ENCODE measurements around the gene CDH16.

The CDH16 gene

DNA sequence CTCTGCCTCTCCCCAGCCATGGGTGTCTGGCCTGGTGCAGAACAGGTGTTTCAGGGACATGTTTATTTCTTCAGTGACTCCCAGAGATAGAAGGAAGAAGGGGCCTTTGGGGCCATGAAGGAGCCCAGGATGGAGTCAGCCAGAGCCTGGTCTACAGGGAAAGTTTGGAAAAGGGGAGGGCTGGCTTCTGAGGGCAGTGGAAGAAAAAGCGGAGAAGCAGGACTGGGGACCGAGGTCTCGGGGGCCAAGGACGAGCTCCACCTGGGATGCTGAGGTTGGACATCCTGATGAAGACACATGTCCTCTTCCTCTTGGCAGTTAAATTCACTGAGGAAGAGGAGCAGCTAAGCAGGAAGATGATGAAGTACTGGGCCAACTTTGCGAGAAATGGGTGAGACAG is 24.3 kb upstream of the CDH16 start:
- no peak for TF ChIP-seq ZFP37 (tag by site-specific recombination; IDR thresholded peaks at IDR 0.05)
- TF ChIP-seq MEIS1 (CRISPR knock-in tag; IDR thresholded peaks at IDR 0.05; ENCODE audit: borderline replicate concordance): no peak
- TF ChIP-seq ZNF510 (tag by site-specific recombination; IDR thresholded peaks at IDR 0.05; ENCODE audit: insufficient replicate concordance): no peak
- no peak for TF ChIP-seq ZNF132 (tag by site-specific recombination; IDR thresholded peaks at IDR 0.05; ENCODE audit: borderline replicate concordance)
- TF ChIP-seq ZSCAN16 (tag by site-specific recombination; IDR thresholded peaks at IDR 0.05): no peak
- no peak for TF ChIP-seq KLF8 (tag by site-specific recombination; IDR thresholded peaks at IDR 0.05)
- no peak for TF ChIP-seq ZNF138 (tag by site-specific recombination; IDR thresholded peaks at IDR 0.05; ENCODE audit: borderline replicate concordance)
- no peak for TF ChIP-seq ZNF596 (tag by site-specific recombination; IDR thresholded peaks at IDR 0.05)
- no peak for TF ChIP-seq MYNN (tag by site-specific recombination; IDR thresholded peaks at IDR 0.05; ENCODE audit: borderline replicate concordance)
- TF ChIP-seq ZNF549 (tag by site-specific recombination; IDR thresholded peaks at IDR 0.05): no peak
- no peak overlapping the region for H3K4me3 ChIP-seq (ENCODE audit: low read depth, low read length)
- H3K4me1 ChIP-seq (ENCODE audit: control insufficient read depth, insufficient read depth, low read length): no peaks in the 10 kb centered on the region
- CTCF ChIA-PET: interaction anchor here (0.7 to 1.4 kb wide), 6 partner anchors 11 to 242 kb away, joined by 3 to 5 read pairs (median 4); no protein-coding TSS in a partner anchor
- H3K9me3 ChIP-seq (ENCODE audit: control insufficient read depth, insufficient read depth, low read depth, low read length): no peaks in the 10 kb centered on the region
- peaks cover 0 to 60% of the 10 kb centered on the region in 2 experiments; a peak in 1 of 3 replicates for H3K36me3 ChIP-seq (ENCODE audit: control insufficient read depth in 2 of 2, insufficient read depth in 1 of 2, low read length in 2 of 2)
- H3K27ac ChIP-seq (ENCODE audit: extremely low read depth, low read depth, low read length): no peak overlapping the region
- POLR2A ChIA-PET: interaction anchor here (0.8 to 2.0 kb wide), 2 partner anchors 43 to 45 kb away, joined by 3 to 8 read pairs; no protein-coding TSS in a partner anchor

DNA sequence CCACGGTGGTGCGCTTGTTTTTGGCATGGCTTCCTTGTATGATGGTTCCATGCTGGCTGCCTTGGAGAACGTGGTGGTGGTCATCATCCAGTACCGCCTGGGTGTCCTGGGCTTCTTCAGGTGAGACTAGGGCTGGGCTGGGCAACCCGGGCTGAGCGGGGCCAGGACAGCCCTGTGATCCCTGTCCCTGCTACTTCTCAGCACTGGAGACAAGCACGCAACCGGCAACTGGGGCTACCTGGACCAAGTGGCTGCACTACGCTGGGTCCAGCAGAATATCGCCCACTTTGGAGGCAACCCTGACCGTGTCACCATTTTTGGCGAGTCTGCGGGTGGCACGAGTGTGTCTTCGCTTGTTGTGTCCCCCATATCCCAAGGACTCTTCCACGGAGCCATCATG is 21.6 kb upstream of the CDH16 start:
- H3K4me1 ChIP-seq (ENCODE audit: control insufficient read depth, insufficient read depth, low read length): peaks cover under 1% of the 10 kb centered on the region; the same call in 1 of the 2 replicates
- H3K27ac ChIP-seq (ENCODE audit: extremely low read depth, low read depth, low read length): no peak overlapping the region
- H3K4me3 ChIP-seq (ENCODE audit: low read depth, low read length): no peak overlapping the region
- CTCF ChIA-PET: no interaction called here
- POLR2A ChIA-PET: no interaction called here
- no peak for TF ChIP-seq SCRT1 (tag by site-specific recombination; IDR thresholded peaks at IDR 0.05; ENCODE audit: borderline replicate concordance)
- TF ChIP-seq ZNF610 (tag by site-specific recombination; IDR thresholded peaks at IDR 0.05; ENCODE audit: borderline replicate concordance): no peak
- TF ChIP-seq SETDB1 (IDR thresholded peaks at IDR 0.05; ENCODE audit: insufficient read length, low read length): no peak
- TF ChIP-seq IKZF3 (tag by site-specific recombination; IDR thresholded peaks at IDR 0.05): no peak
- H3K36me3 ChIP-seq (ENCODE audit: control insufficient read depth in 2 of 2, insufficient read depth in 1 of 2, low read length in 2 of 2): peaks cover 0 to 71% of the 10 kb centered on the region in 2 experiments; a peak in 1 of 3 replicates
- H3K9me3 ChIP-seq (ENCODE audit: control insufficient read depth, insufficient read depth, low read depth, low read length): no peaks in the 10 kb centered on the region

GRCh38 chr16:66939366-66939765 is 20.7 kb upstream of the CDH16 start:
- H3K27ac ChIP-seq (ENCODE audit: extremely low read depth, low read depth, low read length): no peak overlapping the region
- no peak overlapping the region for H3K4me3 ChIP-seq (ENCODE audit: low read depth, low read length)
- CTCF ChIA-PET: interaction anchor here (1.0 kb wide), 1 partner anchor 44 kb away, joined by 3 read pairs; no protein-coding TSS in a partner anchor
- H3K4me1 ChIP-seq (ENCODE audit: control insufficient read depth, insufficient read depth, low read length): peaks cover 2% of the 10 kb centered on the region; the same call in 1 of the 2 replicates
- POLR2A ChIA-PET: no interaction called here
- no peak for TF ChIP-seq KLF10 (tag by site-specific recombination; IDR thresholded peaks at IDR 0.05)
- no peak for TF ChIP-seq ZNF302 (tag by site-specific recombination; IDR thresholded peaks at IDR 0.05; ENCODE audit: low read depth)
- no peak for TF ChIP-seq ZNF610 (tag by site-specific recombination; IDR thresholded peaks at IDR 0.05; ENCODE audit: borderline replicate concordance)
- no peak for TF ChIP-seq ZBTB11 (tag by site-specific recombination; conservative IDR thresholded peaks at IDR 0.05; ENCODE audit: low read depth)
- TF ChIP-seq KLF9 (tag by site-specific recombination; IDR thresholded peaks at IDR 0.05; ENCODE audit: low read depth): no peak
- H3K36me3 ChIP-seq (ENCODE audit: control insufficient read depth in 2 of 2, insufficient read depth in 1 of 2, low read length in 2 of 2): peaks cover 0 to 71% of the 10 kb centered on the region in 2 experiments; a peak in 1 of 3 replicates
- no peaks in the 10 kb centered on the region for H3K9me3 ChIP-seq (ENCODE audit: control insufficient read depth, insufficient read depth, low read depth, low read length)

Measured in HEK293 (cell line).